Measurements from ENCODE around the gene ZFP36L1. TPM values are rescaled to one million over a fixed set of nuclear protein-coding genes. Genes with fewer than 3 reads are reported as not detected.

Gene ZFP36L1
- total and polyA plus RNA-seq, 10 of the 15 experiments (the other 5 are each of a cell fraction or from before 2014, with no cell fraction given) = 22.0 to 184 (median 66.1) TPM

GRCh38 chr14:68781161-68782021, 11.5 kb downstream of the ZFP36L1 start:
- Histone ChIP-seq H3K4me3 (no peak overlapping the region), H4K20me1 (ENCODE audit: control insufficient read depth, insufficient read depth) (no peaks in the 10 kb centered on the region), H3K36me3 (ENCODE audit: control insufficient read depth in 2 of 2, insufficient read depth in 2 of 2, low read length in 1 of 2) (no peaks in the 10 kb centered on the region), H3K9me3 (replicated peaks; ENCODE audit: control insufficient read depth, insufficient read depth, low read length) (no peaks in the 10 kb centered on the region; the same call in 2 of the 3 replicates), H3K27me3 (replicated peaks in 1 of 2; ENCODE audit: control insufficient read depth in 2 of 2, insufficient read depth in 2 of 2, low read length in 1 of 2) (no peaks in the 10 kb centered on the region), H3K4me1 (ENCODE audit: control insufficient read depth, insufficient read depth, low read length) (peaks cover 19% of the 10 kb centered on the region), H3K27ac (ENCODE audit: control insufficient read depth, insufficient read depth) (no peak overlapping the region), H3K4me2 (ENCODE audit: control insufficient read depth, insufficient read depth) (no peak overlapping the region), H3K79me2 (ENCODE audit: control insufficient read depth, insufficient read depth, low read length) (no peaks in the 10 kb centered on the region), H2AFZ (ENCODE audit: control insufficient read depth, low read depth, low read length) (no peak overlapping the region), H3K9ac (ENCODE audit: control insufficient read depth, insufficient read depth, low read length) (no peak overlapping the region)
- intact Hi-C loops (cut with micrococcal nuclease; ENCODE audit: unreplicated experiment) = no loop called here
- no peak for FAIRE-seq
- ChIA-PET POLR2A (interaction anchor here (1.3 kb wide), 1 partner anchor 9 kb away, joined by 4 read pairs; no protein-coding TSS in a partner anchor), SMC1A (ENCODE audit: uncharacterized antibody, unreplicated experiment) (interaction anchor here (0.7 to 4.1 kb wide), 5 partner anchors 12 to 532 kb away, joined by 3 to 29 read pairs (median 3); no protein-coding TSS in a partner anchor), RAD21 (ENCODE audit: unreplicated experiment) (interaction anchor here (0.5 kb wide), 1 partner anchor 11 kb away, joined by 4 read pairs; the partner anchor contains the start of gene ZFP36L1), CTCF (interaction anchor here (0.6 to 1.1 kb wide), 4 partner anchors 8 to 506 kb away, joined by 3 to 4 read pairs (median 3); no protein-coding TSS in a partner anchor)
- in situ Hi-C loops (cut with MboI) = no loop called here
- TF ChIP-seq CBX3 (IDR thresholded peaks at IDR 0.05; ENCODE audit: borderline replicate concordance, low read depth) (no peak), ZNF24 (IDR thresholded peaks at IDR 0.05) (no peak), FOS (IDR thresholded peaks at IDR 0.05; ENCODE audit: borderline replicate concordance, extremely low read depth, insufficient read length) (no peak), CEBPZ (IDR thresholded peaks at IDR 0.05; ENCODE audit: low read depth, low read length) (no peak), ZBED1 (IDR thresholded peaks at IDR 0.05; ENCODE audit: borderline replicate concordance) (no peak)
- TF ChIP-seq, protein P1, sequence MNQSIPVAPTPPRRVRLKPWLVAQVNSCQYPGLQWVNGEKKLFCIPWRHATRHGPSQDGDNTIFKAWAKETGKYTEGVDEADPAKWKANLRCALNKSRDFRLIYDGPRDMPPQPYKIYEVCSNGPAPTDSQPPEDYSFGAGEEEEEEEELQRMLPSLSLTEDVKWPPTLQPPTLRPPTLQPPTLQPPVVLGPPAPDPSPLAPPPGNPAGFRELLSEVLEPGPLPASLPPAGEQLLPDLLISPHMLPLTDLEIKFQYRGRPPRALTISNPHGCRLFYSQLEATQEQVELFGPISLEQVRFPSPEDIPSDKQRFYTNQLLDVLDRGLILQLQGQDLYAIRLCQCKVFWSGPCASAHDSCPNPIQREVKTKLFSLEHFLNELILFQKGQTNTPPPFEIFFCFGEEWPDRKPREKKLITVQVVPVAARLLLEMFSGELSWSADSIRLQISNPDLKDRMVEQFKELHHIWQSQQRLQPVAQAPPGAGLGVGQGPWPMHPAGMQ (IDR thresholded peaks at IDR 0.05; ENCODE audit: borderline replicate concordance) = no peak
- no peak for DNase-seq (ENCODE audit: low read depth, low spot score)
- 76% methylated on average over 14 of the region's 14 CpGs for WGBS (ENCODE audit: insufficient coverage, insufficient replicate concordance, low lambda C conversion rate, missing lambda C conversion rate)
- BruUV-seq (replicated peaks) = no TSS peak
- no peak for ATAC-seq

Measured in GM12878 (cell line).